Effector memory CD4-positive, alpha-beta T cell (primary cell): ENCODE data around the gene SBF1.
A peak's percentile ranks its signal among the peaks of the same experiment; 100 is the strongest.

Source experiments
- DNase-seq, 3 donors: peaks; one replicate each; pipeline ENCODE4 v3.0.0-alpha.2; 2020
- H3K27ac ChIP-seq: 2 replicates; pipeline ENCODE4 v1.7.0; 2013; ENCODE audit warnings: mild to moderate bottlenecking, low read length, moderate library complexity; ENCODE audit not compliant: insufficient read depth, poor library complexity, severe bottlenecking
- H3K27me3 ChIP-seq: replicated peaks from 2 replicates; pipeline ENCODE4 v1.7.0; 2013; ENCODE audit warnings: mild to moderate bottlenecking, low read length; ENCODE audit not compliant: insufficient read depth, control insufficient read depth, poor library complexity, severe bottlenecking
- H3K36me3 ChIP-seq: 2 replicates; pipeline ENCODE4 v1.7.0; 2013; ENCODE audit warnings: mild to moderate bottlenecking, low read length, moderate library complexity; ENCODE audit not compliant: control insufficient read depth, insufficient read depth
- H3K4me1 ChIP-seq: 2 replicates; pipeline ENCODE4 v1.7.0; 2013; ENCODE audit warnings: low read length, mild to moderate bottlenecking; ENCODE audit not compliant: control insufficient read depth, insufficient read depth, poor library complexity, severe bottlenecking
- H3K4me3 ChIP-seq: 2 replicates; pipeline ENCODE4 v1.7.0; 2013; ENCODE audit warnings: low read length, low read depth, mild to moderate bottlenecking; ENCODE audit not compliant: insufficient read depth, poor library complexity, severe bottlenecking
- H3K9me3 ChIP-seq: 2 replicates; pipeline ENCODE4 v1.7.0; 2013; ENCODE audit warnings: mild to moderate bottlenecking, low read length, moderate library complexity; ENCODE audit not compliant: control insufficient read depth

SBF1 gene

DNA sequence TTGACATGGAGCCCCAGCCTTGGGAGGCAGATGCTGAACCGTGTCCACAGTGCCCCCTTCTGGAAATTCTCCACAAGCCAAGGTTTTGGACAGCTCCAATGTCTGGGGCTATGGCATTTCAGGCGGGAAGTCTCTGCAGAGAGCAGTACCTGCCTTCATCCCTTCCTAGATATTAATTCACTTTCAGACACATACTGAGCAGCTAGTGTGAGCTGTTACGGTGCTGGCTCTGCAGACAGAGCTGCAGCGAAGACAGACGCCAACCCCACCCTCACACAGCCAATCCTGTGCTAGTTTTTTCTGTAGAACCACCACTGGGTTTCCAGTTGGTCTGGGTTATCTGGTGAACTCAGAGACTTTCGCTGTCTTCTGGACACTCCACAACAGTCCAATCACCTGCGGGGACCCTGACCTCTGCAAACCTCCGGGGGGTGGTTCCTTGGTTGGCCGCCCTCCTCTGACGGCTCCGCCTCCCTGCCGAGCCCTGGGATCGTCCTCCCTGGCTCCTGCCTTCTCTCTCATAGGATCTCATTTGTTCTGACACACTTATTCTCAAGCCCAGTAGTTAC is 23.6 kb upstream of the SBF1 start:
- Histone ChIP-seq H3K9me3 (no peaks in the 10 kb centered on the region), H3K4me1 (no peaks in the 10 kb centered on the region), H3K27ac (no peak overlapping the region), H3K4me3 (no peak overlapping the region), H3K27me3 (no peaks in the 10 kb centered on the region), H3K36me3 (peaks cover 13% of the 10 kb centered on the region)
- DNase-seq = peak; percentile 23 to 50 (median 29)

DNA sequence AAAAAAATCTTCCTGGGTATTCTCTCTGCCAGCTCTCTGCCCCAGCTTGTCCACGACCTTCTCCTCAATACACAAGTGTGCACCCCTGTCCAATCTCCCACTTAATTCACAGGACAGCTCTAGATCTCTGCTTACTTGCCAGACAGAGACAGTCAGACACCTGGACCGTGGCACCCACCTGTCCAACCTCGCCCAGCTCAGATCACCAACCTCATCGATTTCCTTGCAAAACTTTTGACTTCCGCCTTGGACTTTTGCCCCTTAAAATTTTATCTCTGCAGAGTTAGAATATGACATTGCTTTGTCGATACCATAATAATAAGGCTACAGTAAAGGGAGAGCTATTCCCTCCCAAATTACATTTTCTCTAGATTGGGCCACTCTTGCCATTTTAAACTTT is 22.3 kb upstream of the SBF1 start:
- Histone ChIP-seq H3K27ac (no peak overlapping the region), H3K4me3 (no peak overlapping the region), H3K27me3 (no peaks in the 10 kb centered on the region), H3K36me3 (no peaks in the 10 kb centered on the region), H3K4me1 (no peaks in the 10 kb centered on the region), H3K9me3 (no peaks in the 10 kb centered on the region)
- no peak for DNase-seq

DNA sequence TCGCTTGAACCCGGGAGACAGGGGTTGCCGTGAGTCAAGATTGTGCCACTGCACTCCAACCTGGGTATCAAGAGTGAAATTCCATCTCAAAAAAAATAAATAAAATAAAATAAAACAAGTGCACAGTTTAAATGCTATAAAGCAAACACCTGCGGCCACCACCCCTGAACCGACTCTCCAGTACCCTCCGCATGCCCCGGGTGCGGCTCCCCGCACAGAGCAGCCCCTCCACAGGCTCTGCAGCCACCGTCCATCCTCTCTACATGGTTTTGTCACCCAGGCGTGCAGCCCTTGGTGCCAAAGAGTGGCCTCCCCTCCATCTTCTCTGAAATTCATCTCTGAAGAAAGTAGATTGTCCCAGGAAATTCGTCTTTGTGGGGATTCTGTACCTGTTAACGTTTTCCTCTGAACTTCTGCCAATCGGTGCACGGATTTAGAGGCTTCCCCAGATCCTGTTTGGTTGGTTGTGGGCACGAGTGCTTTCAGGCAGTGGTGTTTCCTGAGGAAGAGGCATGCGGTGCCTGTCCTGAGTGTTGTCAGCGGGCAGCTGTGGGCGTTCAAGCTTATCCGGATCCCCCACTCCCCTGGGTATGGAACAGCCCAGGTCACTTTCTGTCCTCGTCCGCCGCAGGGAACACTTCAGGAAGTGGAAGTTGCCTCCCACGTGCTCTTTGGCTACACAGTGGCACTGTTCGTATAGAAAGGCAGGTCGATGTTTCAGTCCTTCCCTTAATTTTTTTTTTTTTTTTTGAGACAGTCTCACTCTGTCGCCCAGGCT is 15.9 kb upstream of the SBF1 start:
- H3K4me1 ChIP-seq = peaks cover 5% of the 10 kb centered on the region
- no peak overlapping the region for H3K27ac ChIP-seq
- no peaks in the 10 kb centered on the region for H3K36me3 ChIP-seq
- H3K9me3 ChIP-seq = no peaks in the 10 kb centered on the region
- H3K4me3 ChIP-seq = no peak overlapping the region
- DNase-seq = no peak
- no peaks in the 10 kb centered on the region for H3K27me3 ChIP-seq

DNA sequence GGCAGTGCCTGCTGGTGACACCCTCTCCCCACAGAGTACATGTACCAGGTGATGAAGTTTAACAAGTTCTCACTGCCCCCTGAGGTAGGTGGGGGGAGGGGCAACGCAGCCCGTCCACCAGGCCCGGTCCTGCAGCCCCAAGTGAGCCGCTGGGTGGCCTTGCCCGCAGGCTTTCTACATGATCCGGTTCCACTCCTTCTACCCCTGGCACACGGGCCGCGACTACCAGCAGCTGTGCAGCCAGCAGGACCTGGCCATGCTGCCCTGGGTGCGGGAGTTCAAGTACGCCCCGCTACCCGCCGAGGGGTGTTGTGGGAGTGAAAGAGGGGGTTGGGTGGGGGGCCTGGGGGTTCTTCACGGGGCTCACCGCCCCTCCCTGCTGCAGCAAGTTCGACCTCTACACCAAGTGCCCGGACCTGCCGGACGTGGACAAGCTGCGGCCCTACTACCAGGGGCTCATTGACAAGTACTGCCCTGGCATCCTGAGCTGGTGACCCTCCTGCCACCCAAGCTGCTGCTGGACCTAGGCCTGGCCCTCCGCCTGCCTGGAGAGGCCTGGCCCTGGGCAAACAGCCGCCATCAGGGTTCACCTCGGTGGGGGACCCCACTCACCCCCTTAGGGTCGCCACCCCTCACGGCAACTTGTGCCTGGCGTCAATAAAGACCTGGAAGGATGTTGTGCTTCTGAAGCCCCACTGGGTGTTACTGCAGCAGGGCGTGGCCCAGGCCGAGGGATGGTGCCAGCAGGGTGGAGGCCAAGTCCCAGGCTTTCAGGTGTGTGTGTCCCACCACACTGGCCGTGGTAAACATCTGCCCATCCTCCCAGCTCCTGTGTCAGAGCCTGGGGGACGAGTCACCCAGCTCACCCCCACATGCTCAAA is 14.8 kb upstream of the SBF1 start:
- Histone ChIP-seq H3K27me3 (no peaks in the 10 kb centered on the region), H3K4me3 (no peak overlapping the region), H3K36me3 (no peaks in the 10 kb centered on the region), H3K9me3 (no peaks in the 10 kb centered on the region), H3K27ac (no peak overlapping the region), H3K4me1 (peaks cover 5% of the 10 kb centered on the region)
- DNase-seq = no peak

DNA sequence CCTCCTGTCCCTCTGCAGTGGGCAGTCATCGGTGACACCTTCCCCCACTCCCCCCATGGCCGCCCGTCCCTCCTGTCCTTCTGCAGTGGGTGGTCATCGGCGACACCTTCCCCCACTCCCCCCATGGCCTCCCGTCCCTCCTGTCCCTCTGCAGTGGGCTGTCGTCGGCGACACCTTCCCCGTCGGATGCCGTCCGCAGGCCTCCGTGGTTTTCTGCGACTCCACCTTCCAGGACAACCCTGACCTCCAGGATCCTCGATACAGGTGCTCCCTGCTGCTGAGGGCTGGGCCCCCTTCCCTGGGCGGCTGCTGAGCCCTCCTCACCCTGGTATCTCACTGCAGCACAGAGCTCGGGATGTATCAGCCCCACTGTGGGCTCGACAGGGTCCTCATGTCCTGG is 14.1 kb upstream of the SBF1 start:
- H3K4me1 ChIP-seq = peaks cover 5% of the 10 kb centered on the region

DNA sequence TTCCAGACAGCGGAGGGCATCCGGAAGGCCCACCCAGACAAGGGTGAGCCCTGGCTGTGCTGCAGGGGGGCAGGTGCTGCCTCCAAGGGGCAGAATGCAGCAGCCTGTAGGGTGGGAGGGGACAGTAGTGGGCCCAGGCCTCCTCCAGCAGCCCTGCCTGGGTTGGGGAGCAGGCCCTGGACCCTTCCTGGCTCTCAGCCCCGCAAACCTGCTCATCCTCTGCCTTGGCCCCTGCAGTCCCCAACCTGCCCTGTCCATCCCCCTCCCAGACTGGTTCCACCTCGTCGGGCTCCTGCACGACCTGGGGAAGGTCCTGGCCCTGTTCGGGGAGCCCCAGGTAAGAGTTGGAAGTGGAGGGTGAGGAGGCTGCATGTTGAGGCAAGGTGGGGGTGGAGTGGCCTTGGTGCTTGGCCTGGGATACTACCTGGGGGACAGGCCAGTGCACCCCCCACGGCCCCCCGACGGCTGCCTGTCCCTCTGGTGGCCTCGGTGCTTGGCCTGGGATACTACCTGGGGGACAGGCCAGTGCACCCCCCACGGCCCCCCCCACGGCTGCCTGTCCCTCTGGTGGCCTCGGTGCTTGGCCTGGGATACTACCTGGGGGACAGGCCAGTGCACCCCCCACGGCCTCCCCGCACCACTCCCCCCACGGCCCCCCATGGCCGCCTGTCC is 13.3 kb upstream of the SBF1 start:
- Histone ChIP-seq H3K4me1 (peaks cover 5% of the 10 kb centered on the region), H3K4me3 (no peak overlapping the region), H3K27ac (no peak overlapping the region), H3K27me3 (no peaks in the 10 kb centered on the region), H3K36me3 (no peaks in the 10 kb centered on the region), H3K9me3 (no peaks in the 10 kb centered on the region)
- no peak for DNase-seq

More for the DNA sequence above, 14.1 kb upstream of the SBF1 start:
- no peak overlapping the region for H3K27ac ChIP-seq
- H3K9me3 ChIP-seq = no peaks in the 10 kb centered on the region
- H3K4me3 ChIP-seq = no peak overlapping the region
- H3K27me3 ChIP-seq = no peaks in the 10 kb centered on the region
- DNase-seq = no peak
- no peaks in the 10 kb centered on the region for H3K36me3 ChIP-seq

DNA sequence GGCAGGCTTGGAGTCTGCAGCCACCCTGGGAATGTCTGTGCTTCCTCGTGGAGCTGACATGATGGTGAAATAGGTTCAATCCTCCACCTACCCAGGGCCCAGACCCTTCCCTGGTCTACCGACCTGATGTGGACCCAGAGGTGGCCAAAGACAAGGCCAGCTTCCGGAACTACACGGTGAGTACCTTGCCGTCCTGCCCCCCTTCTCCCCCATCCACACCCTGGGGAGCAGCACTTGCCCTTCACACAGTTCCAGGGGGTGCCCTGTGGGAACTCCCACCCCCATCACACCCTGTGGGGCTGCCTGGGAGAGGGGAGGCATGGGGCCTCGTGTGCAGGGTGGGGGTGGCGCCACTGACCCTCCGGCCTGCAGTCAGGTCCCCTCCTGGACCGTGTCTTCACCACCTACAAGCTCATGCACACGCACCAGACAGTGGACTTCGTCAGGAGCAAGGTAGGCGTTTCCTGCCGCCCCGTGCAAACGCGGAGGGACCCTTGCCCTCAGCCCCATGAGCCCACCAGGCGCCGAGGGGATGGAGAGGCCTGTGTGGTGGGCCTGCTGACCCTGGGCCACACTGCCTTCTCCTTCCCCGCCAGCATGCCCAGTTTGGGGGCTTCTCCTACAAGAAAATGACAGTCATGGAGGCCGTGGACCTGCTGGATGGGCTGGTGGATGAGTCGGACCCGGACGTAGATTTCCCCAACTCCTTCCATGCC is 12.6 kb upstream of the SBF1 start:
- H3K27ac ChIP-seq = no peak overlapping the region
- no peak for DNase-seq
- H3K9me3 ChIP-seq = no peaks in the 10 kb centered on the region
- no peaks in the 10 kb centered on the region for H3K27me3 ChIP-seq
- H3K4me3 ChIP-seq = no peak overlapping the region
- H3K36me3 ChIP-seq = no peaks in the 10 kb centered on the region
- peaks cover 6% of the 10 kb centered on the region for H3K4me1 ChIP-seq

DNA sequence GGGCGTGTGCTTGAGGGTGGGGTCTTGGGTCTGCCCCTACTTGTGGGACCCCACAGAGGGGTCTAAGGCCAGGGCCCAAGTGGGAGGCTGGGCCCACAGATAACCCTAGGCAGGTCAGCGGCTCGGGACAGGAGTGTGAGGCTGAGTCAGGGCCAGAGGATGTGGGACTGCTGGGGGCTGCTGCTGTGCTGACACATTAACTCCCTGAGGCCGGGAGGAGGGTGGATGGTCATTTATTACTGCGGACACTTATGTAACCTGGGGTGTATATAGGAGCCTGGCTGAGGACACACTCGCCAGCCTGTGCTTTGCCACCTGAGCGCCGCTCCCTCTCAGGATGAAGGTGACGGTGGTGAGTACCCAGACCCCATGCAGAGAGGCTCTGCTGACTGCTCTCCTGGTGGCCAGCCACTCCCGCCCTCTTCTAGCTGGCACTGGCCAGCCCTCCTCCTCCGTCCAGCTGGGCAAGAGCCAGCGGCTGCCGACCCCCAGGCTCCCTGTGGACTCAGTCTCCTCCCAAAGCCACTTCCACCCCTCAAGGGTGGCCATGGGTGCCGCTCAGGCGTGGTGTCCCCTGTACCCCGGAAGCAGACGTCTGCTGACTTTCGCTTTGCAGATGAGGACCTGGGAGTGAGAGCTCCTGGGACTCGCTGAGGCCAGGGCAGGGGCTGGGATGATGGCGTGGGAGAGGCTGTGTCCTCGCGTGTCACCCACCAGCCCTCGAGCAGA is 11.9 kb upstream of the SBF1 start, which contains the start of gene MIOX:
MIOX (plus strand) TSS at position 299 of the 729 bp plus-strand sequence; CDS start at position 338, 39 bp downstream.
- Histone ChIP-seq H3K4me3 (no peak within 1 kb of the TSS), H3K9me3 (no peaks in the 10 kb centered on the region), H3K36me3 (no peaks in the 10 kb centered on the region), H3K4me1 (peaks cover 14% of the 10 kb centered on the region), H3K27ac (no peak within 1 kb of the TSS), H3K27me3 (no peaks in the 10 kb centered on the region)
- no peak for DNase-seq
